GM12875 (cell line): ENCODE measurements around the gene SPON2.

ENCODE experiments used
- H3K4me3 ChIP-seq: one replicate; pipeline ENCODE4 v1.5.1; 2011; ENCODE audit warnings: low read depth, low read length, control low read depth
- CTCF ChIP-seq: IDR thresholded peaks from 2 replicates; pipeline ENCODE4 v1.5.1; 2011; ENCODE audit warnings: low read depth, mild to moderate bottlenecking, control low read depth, inconsistent platforms, low read length, moderate library complexity, borderline replicate concordance; ENCODE audit not compliant: insufficient read depth

The SPON2 gene

GRCh38 chr4:1172228-1172851 lies at the start of gene SPON2:
TSS of gene SPON2 (minus strand) at chr4:1172583.
- no peak for TF ChIP-seq CTCF
- H3K4me3 ChIP-seq, result no peak within 1 kb of the TSS

GRCh38 chr4:1221155-1221870 lies 48.9 kb upstream of the SPON2 start:
- no peak for TF ChIP-seq CTCF
- H3K4me3 ChIP-seq, result no peak overlapping the region

GRCh38 chr4:1220566-1220965 lies 48.2 kb upstream of the SPON2 start:
- H3K4me3 ChIP-seq, result no peak overlapping the region
- no peak for TF ChIP-seq CTCF

DNA sequence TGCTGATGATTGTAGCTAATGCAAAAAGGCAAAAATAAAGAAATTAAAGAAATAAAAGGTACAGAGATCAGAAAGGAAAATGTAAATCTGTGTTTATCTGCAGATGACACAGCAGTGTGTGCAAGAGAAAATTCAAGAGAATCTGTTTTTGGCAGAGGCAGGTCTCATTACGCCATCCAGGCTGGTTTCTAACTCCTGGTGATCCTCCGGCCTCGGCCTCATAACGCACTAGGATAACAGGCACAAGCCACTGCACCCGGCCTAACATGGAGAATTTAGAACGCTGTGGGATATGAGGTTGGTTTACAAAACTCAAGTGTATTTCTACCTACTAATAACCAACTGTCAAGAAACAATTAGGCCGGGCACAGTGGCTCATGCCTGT lies 47.2 kb upstream of the SPON2 start:
- no peak overlapping the region for H3K4me3 ChIP-seq
- TF ChIP-seq CTCF, result no peak

DNA sequence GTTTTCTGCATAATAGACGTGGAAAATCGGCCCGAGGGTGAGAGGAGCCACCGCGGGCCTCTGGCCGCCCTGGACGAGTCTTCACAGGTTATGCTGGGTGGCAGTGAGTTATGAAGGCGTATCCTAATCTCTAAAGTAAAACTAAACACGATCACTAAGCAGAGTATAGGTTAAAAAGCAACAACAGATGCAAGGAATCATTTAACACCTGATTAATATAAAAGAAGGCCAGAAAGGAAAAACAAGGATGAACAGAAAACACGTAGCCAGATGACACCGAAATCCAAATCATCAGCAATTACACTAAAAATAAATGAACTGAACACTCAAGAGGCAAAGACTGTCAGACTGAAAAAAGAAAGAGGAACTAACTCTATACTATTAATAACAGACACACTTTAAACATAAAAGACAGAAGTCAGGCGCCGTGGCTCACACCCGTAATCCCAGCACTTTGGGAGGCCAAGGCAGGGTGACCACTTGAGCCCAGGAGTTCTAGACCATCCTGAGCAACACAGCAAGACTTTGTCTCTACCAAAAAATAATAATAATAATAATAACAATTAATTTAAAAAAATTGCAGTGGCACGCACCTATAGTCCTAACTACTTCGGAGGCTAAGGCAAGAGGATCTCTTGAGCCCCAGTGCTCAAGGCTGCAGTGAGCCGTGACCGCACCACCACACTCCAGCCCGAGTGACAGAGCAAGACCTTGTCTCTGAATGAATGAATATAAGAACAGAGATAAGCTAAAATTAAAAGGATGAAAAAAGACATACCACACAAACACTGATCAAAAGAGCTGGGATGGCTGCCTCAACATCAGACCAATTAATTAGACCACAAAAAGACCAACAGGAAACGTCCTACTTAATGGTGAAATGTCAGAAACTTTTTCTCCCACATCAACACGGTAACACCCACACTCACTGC lies 46.5 kb upstream of the SPON2 start:
- no peak for TF ChIP-seq CTCF
- H3K4me3 ChIP-seq, result no peak overlapping the region

- H3K4me3 ChIP-seq, result no peak overlapping the region
- no peak for TF ChIP-seq CTCF
Observed at GRCh38 chr4:1217366-1217765, 45.0 kb upstream of the SPON2 start.
